A673 (cell line): Measurements from ENCODE around the gene KCNJ4. TPM values are rescaled to one million over a fixed set of nuclear protein-coding genes. Genes with fewer than 3 reads are reported as not detected.

ENCODE experiments used
- BruUV-seq: library from RNA; stranded (reverse); fragments of 400-500 nt; replicated peaks from 2 replicates; lab custom pipeline; 2021; lab: Mats Ljungman, UMichigan
- CTCF ChIA-PET: fragments of 300-600 bp; sonication (Branson Sonifier 250); formaldehyde crosslinking; loops from one replicate; lab custom pipeline; 2022; ENCODE audit warnings: antibody characterized with exemption; lab: Charles Lee
- POLR2A ChIA-PET: fragments of 300-600 bp; sonication (Branson Sonifier 250); formaldehyde crosslinking; loops from one replicate; lab custom pipeline; 2022; ENCODE audit warnings: antibody characterized with exemption; ENCODE audit not compliant: low non-redundant PET; lab: Charles Lee
- DNase-seq: peaks from one replicate; pipeline ENCODE4 v3.0.0-alpha.2; 2015; ENCODE audit warnings: low spot score
- H3K27ac ChIP-seq: fragments of 200-600 bp; sonication (generic); 2 replicates; pipeline ENCODE4 v1.5.1; 2016; ENCODE audit warnings: mixed run types, low read depth, mild to moderate bottlenecking, mixed read lengths, antibody characterized with exemption, low read length; ENCODE audit not compliant: poor library complexity, severe bottlenecking
- H3K27me3 ChIP-seq: fragments of 200-600 bp; sonication (generic); replicated peaks from 2 replicates; pipeline ENCODE4 v1.6.1; 2017; ENCODE audit warnings: mixed run types, low read depth, mild to moderate bottlenecking, mixed read lengths, antibody characterized with exemption, low read length; ENCODE audit not compliant: insufficient read depth, poor library complexity
- H3K36me3 ChIP-seq: fragments of 200-600 bp; sonication (generic); 2 replicates; pipeline ENCODE4 v1.6.1; 2016; ENCODE audit warnings: mixed run types, mild to moderate bottlenecking, mixed read lengths, antibody characterized with exemption, low read length; ENCODE audit not compliant: insufficient read depth, poor library complexity, severe bottlenecking
- H3K4me1 ChIP-seq: fragments of 200-600 bp; sonication (generic); 2 replicates; pipeline ENCODE4 v1.6.1; 2017; ENCODE audit warnings: mixed run types, mild to moderate bottlenecking, mixed read lengths, antibody characterized with exemption, low read length; ENCODE audit not compliant: insufficient read depth, poor library complexity, severe bottlenecking
- H3K4me3 ChIP-seq: fragments of 200-600 bp; sonication (generic); 2 replicates; pipeline ENCODE4 v1.5.1; 2016; ENCODE audit warnings: low read depth, mixed run types, mild to moderate bottlenecking, mixed read lengths, low read length; ENCODE audit not compliant: poor library complexity, severe bottlenecking
- H3K9me3 ChIP-seq: fragments of 200-600 bp; sonication (generic); 2 replicates; pipeline ENCODE4 v1.6.1; 2016; ENCODE audit warnings: mixed run types, low read depth, mild to moderate bottlenecking, mixed read lengths, antibody characterized with exemption, low read length; ENCODE audit not compliant: poor library complexity, severe bottlenecking
- EZH2 ChIP-seq: fragments of 200-600 bp; sonication (generic); IDR thresholded peaks from 2 replicates; pipeline ENCODE4 v1.6.1; 2017; ENCODE audit warnings: borderline replicate concordance, low read depth, mild to moderate bottlenecking, mixed read lengths, antibody characterized with exemption, low read length; ENCODE audit not compliant: poor library complexity, severe bottlenecking
- intact Hi-C: fragments of 100-400 bp; cut with micrococcal nuclease; formaldehyde crosslinking; loops from one replicate; pipeline ENCODE4 v1.10.0; 2022; ENCODE audit not compliant: unreplicated experiment
- total RNA-seq: library from RNA; stranded (reverse); gene quantifications from 2 replicates; pipeline ENCODE4 v1.2.3, GENCODE V29; 2021
- TF ChIP-seq, protein P1 (sequence below): fragments of 300-800, 200-600 bp; sonication (generic); conservative IDR thresholded peaks from 2 replicates; pipeline ENCODE4 v1.5.1; 2017; ENCODE audit warnings: low read depth, mild to moderate bottlenecking, antibody characterized with exemption, low read length, moderate library complexity, mixed read lengths

KCNJ4 gene
- total RNA-seq, 1 experiment from 2014 or later, result 1.0 TPM

- Histone ChIP-seq H3K4me3 (no peak overlapping the region), H3K36me3 (no peaks in the 10 kb centered on the region), H3K9me3 (no peaks in the 10 kb centered on the region), H3K27me3 (no peaks in the 10 kb centered on the region), H3K4me1 (no peaks in the 10 kb centered on the region), H3K27ac (no peak overlapping the region)
- intact Hi-C loops, result no loop called here
- TF ChIP-seq EZH2, result no peak
- TF ChIP-seq, protein P1, sequence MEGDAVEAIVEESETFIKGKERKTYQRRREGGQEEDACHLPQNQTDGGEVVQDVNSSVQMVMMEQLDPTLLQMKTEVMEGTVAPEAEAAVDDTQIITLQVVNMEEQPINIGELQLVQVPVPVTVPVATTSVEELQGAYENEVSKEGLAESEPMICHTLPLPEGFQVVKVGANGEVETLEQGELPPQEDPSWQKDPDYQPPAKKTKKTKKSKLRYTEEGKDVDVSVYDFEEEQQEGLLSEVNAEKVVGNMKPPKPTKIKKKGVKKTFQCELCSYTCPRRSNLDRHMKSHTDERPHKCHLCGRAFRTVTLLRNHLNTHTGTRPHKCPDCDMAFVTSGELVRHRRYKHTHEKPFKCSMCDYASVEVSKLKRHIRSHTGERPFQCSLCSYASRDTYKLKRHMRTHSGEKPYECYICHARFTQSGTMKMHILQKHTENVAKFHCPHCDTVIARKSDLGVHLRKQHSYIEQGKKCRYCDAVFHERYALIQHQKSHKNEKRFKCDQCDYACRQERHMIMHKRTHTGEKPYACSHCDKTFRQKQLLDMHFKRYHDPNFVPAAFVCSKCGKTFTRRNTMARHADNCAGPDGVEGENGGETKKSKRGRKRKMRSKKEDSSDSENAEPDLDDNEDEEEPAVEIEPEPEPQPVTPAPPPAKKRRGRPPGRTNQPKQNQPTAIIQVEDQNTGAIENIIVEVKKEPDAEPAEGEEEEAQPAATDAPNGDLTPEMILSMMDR, result no peak
- ChIA-PET CTCF (no interaction called here), POLR2A (no interaction called here)
- no TSS peak for BruUV-seq
- DNase-seq, result no peak
Measured at GRCh38 chr22:38432264-38432663, 22.7 kb downstream of the KCNJ4 start.

- Histone ChIP-seq H3K36me3 (no peaks in the 10 kb centered on the region), H3K4me3 (no peak overlapping the region), H3K27ac (no peak overlapping the region), H3K27me3 (no peaks in the 10 kb centered on the region), H3K9me3 (no peaks in the 10 kb centered on the region), H3K4me1 (no peaks in the 10 kb centered on the region)
- no peak for DNase-seq
- ChIA-PET CTCF (no interaction called here), POLR2A (no interaction called here)
- BruUV-seq, result no TSS peak
- TF ChIP-seq, protein P1, result no peak
- no peak for TF ChIP-seq EZH2
- intact Hi-C loops, result no loop called here
Measured at GRCh38 chr22:38431266-38432010, 23.6 kb downstream of the KCNJ4 start.

DNA sequence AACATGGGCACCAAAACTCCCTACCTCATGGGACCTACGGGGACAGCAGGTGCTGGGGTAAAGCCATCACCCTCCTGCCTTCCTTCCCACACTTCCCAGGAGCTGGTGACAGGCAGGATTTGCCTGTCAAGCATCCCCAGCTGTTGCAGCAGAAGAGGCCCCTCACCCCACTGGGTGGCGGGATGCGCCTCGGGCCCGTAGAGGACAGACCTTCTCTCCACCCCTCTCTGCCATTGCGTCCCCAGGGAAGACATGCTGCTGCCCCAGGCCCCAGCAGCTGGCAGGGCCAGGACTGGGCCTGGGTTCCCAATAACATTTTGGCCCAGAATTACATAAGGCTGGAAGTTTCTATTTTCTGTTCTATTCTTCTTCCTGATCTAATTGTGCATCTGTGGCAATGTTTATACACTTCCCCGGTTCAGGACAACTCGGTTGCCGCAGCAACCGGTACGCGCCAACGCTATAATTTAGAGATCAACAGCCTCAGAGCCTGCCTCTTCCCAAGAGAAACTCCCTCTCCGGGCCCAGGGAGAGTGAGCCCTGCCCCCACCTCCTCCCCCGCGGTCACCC is 25.4 kb downstream of the KCNJ4 start:
- H3K9me3 ChIP-seq, result no peaks in the 10 kb centered on the region
- H3K36me3 ChIP-seq, result no peaks in the 10 kb centered on the region
- intact Hi-C loops, result no loop called here
- H3K4me1 ChIP-seq, result no peaks in the 10 kb centered on the region
- no peak overlapping the region for H3K27ac ChIP-seq
- no peak for DNase-seq
- TF ChIP-seq EZH2, result no peak
- TF ChIP-seq, protein P1, result no peak
- no peak overlapping the region for H3K4me3 ChIP-seq
- no TSS peak for BruUV-seq
- no peaks in the 10 kb centered on the region for H3K27me3 ChIP-seq
- POLR2A ChIA-PET, result no interaction called here
- CTCF ChIA-PET, result no interaction called here
